MM.1S (cell line): ENCODE data around the gene GGA2.
"Not testable (repeated sequence)": the region's sequence is repeated elsewhere in the genome, so short reads cannot be mapped to it uniquely, and the experiment has no call there.

ENCODE experiments used
- DNase-seq: peaks from one replicate; pipeline ENCODE4 v3.0.0-alpha.2; 2015
- H2AFZ ChIP-seq: fragments of 300-600 bp; sonication (generic); 2 replicates; pipeline ENCODE4 v1.6.0; 2016; ENCODE audit warnings: antibody characterized with exemption, low read length
- H3F3A ChIP-seq: fragments of 300-600 bp; sonication (generic); 2 replicates; pipeline ENCODE4 v1.6.1; 2016; ENCODE audit warnings: mild to moderate bottlenecking, antibody characterized with exemption, low read length, moderate library complexity, mixed read lengths; ENCODE audit not compliant: insufficient read depth
- H3K27ac ChIP-seq: fragments of 300-600 bp; sonication (generic); 2 replicates; pipeline ENCODE4 v1.5.1; 2016; ENCODE audit warnings: mild to moderate bottlenecking, low read length
- H3K27me3 ChIP-seq: fragments of 300-600 bp; sonication (generic); replicated peaks from 2 replicates; pipeline ENCODE4 v1.6.0; 2016; ENCODE audit warnings: low read length; ENCODE audit not compliant: insufficient read depth
- H3K36me3 ChIP-seq: fragments of 300-600 bp; sonication (generic); replicated peaks from 2 replicates; pipeline ENCODE4 v1.6.1; 2016; ENCODE audit warnings: mild to moderate bottlenecking, low read length, mixed read lengths; ENCODE audit not compliant: insufficient read depth
- H3K4me1 ChIP-seq: fragments of 300-600 bp; sonication (generic); 2 replicates; pipeline ENCODE4 v1.6.1; 2016; ENCODE audit warnings: low read length, mixed read lengths
- H3K4me2 ChIP-seq: fragments of 300-600 bp; sonication (generic); 2 replicates; pipeline ENCODE4 v1.6.0; 2016; ENCODE audit warnings: low read depth, low read length
- H3K4me3 ChIP-seq: fragments of 300-600 bp; sonication (generic); 2 replicates; pipeline ENCODE4 v1.5.1; 2016; ENCODE audit warnings: low read length, mixed read lengths
- H3K79me2 ChIP-seq: fragments of 300-600 bp; sonication (generic); 2 replicates; pipeline ENCODE4 v1.6.1; 2016; ENCODE audit warnings: mixed run types, low read length, mixed read lengths
- H3K9ac ChIP-seq: fragments of 300-600 bp; sonication (generic); 2 replicates; pipeline ENCODE4 v1.6.1; 2016; ENCODE audit warnings: low read length, mixed read lengths
- H3K9me2 ChIP-seq: fragments of 300-600 bp; sonication (generic); replicated peaks from 2 replicates; pipeline ENCODE4 v1.6.1; 2016; ENCODE audit warnings: mild to moderate bottlenecking, low read length, mixed read lengths; ENCODE audit not compliant: insufficient read depth
- H3K9me3 ChIP-seq: fragments of 300-600 bp; sonication (generic); replicated peaks from 2 replicates; pipeline ENCODE4 v1.6.1; 2016; ENCODE audit warnings: mild to moderate bottlenecking, low read length, mixed read lengths; ENCODE audit not compliant: insufficient read depth
- H4K20me1 ChIP-seq: fragments of 300-600 bp; sonication (generic); 2 replicates; pipeline ENCODE4 v1.6.1; 2016; ENCODE audit warnings: mild to moderate bottlenecking, low read length, moderate library complexity, mixed read lengths; ENCODE audit not compliant: insufficient read depth
- EZH2 ChIP-seq: fragments of 300-600 bp; sonication (generic); optimal IDR thresholded peaks from 2 replicates; pipeline ENCODE3; 2017; ENCODE audit warnings: low read depth, mild to moderate bottlenecking, antibody characterized with exemption, low read length, mixed read lengths
- EZH2phosphoT487 ChIP-seq: fragments of 300-600 bp; sonication (generic); IDR thresholded peaks from 2 replicates; pipeline ENCODE4 v1.6.1; 2018; ENCODE audit warnings: antibody characterized with exemption, low read length
- TF ChIP-seq, protein P1 (sequence below): fragments of 300-600 bp; sonication (generic); IDR thresholded peaks from 2 replicates; pipeline ENCODE4 v1.5.1; 2016; ENCODE audit warnings: antibody characterized with exemption, low read length, mixed read lengths

The GGA2 gene

DNA sequence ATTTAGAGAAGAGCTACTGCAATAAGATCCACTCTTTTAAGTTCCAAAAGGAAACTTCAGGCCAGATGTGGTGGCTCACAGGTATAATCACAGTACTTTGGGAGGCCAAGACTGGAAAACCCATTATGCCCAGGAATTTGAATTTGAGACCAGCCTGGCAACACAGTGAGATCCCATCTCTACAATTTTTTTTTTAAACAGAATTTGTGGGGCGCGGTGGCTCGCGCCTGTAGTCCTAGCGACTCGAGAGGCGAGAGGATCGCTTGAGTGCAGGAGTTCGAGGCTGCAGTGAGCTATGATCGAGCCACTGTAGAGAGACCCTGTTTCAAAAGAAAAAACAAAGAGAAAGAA is 58.1 kb downstream of the GGA2 start:
- H4K20me1 ChIP-seq, result no peaks in the 10 kb centered on the region
- H3K4me2 ChIP-seq, result peak overlapping the region; percentile 86
- no peaks in the 10 kb centered on the region for H3K27me3 ChIP-seq
- H2AFZ ChIP-seq, result peak overlapping the region; percentile 97
- H3K79me2 ChIP-seq, result peaks cover 14% of the 10 kb centered on the region
- H3K4me3 ChIP-seq, result peak overlapping the region; percentile 85
- peaks cover 4% of the 10 kb centered on the region; the same call in 1 of the 2 replicates for H3K4me1 ChIP-seq
- H3K9me3 ChIP-seq, result no peaks in the 10 kb centered on the region
- no peaks in the 10 kb centered on the region for H3F3A ChIP-seq
- peak overlapping the region; percentile 69; the same call in 1 of the 2 replicates for H3K9ac ChIP-seq
- TF ChIP-seq EZH2phosphoT487 (no peak), EZH2 (no peak)
- TF ChIP-seq, protein P1, sequence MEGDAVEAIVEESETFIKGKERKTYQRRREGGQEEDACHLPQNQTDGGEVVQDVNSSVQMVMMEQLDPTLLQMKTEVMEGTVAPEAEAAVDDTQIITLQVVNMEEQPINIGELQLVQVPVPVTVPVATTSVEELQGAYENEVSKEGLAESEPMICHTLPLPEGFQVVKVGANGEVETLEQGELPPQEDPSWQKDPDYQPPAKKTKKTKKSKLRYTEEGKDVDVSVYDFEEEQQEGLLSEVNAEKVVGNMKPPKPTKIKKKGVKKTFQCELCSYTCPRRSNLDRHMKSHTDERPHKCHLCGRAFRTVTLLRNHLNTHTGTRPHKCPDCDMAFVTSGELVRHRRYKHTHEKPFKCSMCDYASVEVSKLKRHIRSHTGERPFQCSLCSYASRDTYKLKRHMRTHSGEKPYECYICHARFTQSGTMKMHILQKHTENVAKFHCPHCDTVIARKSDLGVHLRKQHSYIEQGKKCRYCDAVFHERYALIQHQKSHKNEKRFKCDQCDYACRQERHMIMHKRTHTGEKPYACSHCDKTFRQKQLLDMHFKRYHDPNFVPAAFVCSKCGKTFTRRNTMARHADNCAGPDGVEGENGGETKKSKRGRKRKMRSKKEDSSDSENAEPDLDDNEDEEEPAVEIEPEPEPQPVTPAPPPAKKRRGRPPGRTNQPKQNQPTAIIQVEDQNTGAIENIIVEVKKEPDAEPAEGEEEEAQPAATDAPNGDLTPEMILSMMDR, result no peak
- no peaks in the 10 kb centered on the region for H3K36me3 ChIP-seq
- H3K9me2 ChIP-seq, result no peaks in the 10 kb centered on the region
- H3K27ac ChIP-seq, result no peak overlapping the region
- DNase-seq, result no peak

DNA sequence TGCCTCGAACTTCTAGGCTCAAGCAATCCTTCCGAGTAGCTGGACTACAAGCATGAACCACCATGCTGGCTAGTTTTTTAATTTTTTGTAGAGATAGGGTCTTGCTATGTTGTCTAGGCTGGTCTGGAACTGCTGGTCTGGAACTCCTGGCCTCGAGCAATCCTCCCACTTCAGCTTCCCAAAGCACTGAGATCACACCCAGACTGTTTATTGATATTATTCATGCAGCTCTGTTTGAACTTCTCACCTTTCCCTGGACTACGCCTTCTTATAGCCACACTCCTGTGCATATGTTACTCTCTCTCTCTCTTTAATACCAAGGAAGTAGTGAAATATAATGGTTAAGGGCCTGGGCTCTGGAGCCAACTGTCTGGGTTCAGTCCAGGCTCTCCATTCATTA is 61.9 kb downstream of the GGA2 start:
- Histone ChIP-seq H3K4me3 (no peak overlapping the region), H3F3A (no peaks in the 10 kb centered on the region), H3K9ac (no peak overlapping the region), H3K27ac (no peak overlapping the region), H4K20me1 (no peaks in the 10 kb centered on the region), H3K4me1 (peaks cover 4% of the 10 kb centered on the region; the same call in 1 of the 2 replicates), H3K9me3 (no peaks in the 10 kb centered on the region), H3K36me3 (no peaks in the 10 kb centered on the region), H3K4me2 (no peak overlapping the region), H3K9me2 (no peaks in the 10 kb centered on the region), H2AFZ (no peak overlapping the region), H3K27me3 (no peaks in the 10 kb centered on the region), H3K79me2 (peaks cover 14% of the 10 kb centered on the region)
- TF ChIP-seq EZH2, result no peak
- TF ChIP-seq, protein P1, result no peak
- TF ChIP-seq EZH2phosphoT487, result no peak
- no peak for DNase-seq

DNA sequence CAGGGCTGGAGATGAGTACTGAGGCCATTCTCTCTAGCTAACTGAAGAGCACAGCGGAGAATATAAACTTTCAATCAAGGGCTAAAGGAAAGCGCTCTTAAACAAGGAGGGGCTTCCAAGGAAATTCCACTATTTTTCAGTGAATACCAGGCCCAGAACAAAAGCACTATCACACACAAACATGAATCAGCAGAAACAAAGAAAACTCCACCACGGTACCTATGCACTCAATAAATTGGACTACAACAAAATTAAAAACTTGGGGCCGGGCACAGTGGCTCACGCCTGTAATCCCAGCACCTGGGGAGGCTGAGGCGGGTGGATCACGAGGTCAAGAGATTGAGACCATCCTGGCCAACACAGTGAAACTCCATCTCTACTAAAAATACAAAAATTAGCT is 72.8 kb downstream of the GGA2 start:
- H3K4me3 ChIP-seq, H3K4me2 ChIP-seq, H3K27me3 ChIP-seq, H4K20me1 ChIP-seq, H3K79me2 ChIP-seq, H3K36me3 ChIP-seq, H2AFZ ChIP-seq, H3K9ac ChIP-seq, H3F3A ChIP-seq, H3K27ac ChIP-seq, H3K9me2 ChIP-seq, DNase-seq, H3K9me3 ChIP-seq: not testable (repeated sequence)
- peaks cover 21% of the 10 kb centered on the region for H3K4me1 ChIP-seq

DNA sequence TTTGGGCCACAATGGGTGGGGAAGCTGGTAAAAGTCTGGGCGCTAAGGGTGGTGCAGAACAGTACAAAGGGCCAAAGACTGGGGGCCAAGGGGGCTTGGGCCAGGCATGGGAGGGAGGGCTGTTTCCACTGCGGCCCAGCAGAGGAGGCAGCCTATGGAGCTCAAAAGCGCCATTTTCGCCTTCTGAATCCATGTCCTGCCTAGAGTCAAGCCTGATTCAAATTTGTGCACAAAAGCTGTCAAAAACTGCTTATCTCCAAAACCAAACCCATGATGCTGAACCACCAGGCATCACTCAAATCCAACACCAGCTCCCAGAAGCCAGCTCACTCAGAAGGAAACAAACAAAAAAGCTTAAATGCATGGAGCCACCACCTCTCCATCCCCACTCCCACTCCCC is 73.3 kb downstream of the GGA2 start:
- Histone ChIP-seq H3K9ac (no peak overlapping the region), H4K20me1 (no peaks in the 10 kb centered on the region), H3F3A (no peaks in the 10 kb centered on the region), H3K4me2 (no peak overlapping the region), H3K27ac (no peak overlapping the region), H3K4me1 (peaks cover 21% of the 10 kb centered on the region), H3K4me3 (no peak overlapping the region), H2AFZ (no peak overlapping the region), H3K9me2 (no peaks in the 10 kb centered on the region), H3K79me2 (no peaks in the 10 kb centered on the region), H3K27me3 (no peaks in the 10 kb centered on the region), H3K36me3 (no peaks in the 10 kb centered on the region), H3K9me3 (no peaks in the 10 kb centered on the region)
- TF ChIP-seq EZH2 (no peak), EZH2phosphoT487 (no peak)
- TF ChIP-seq, protein P1, result no peak
- DNase-seq, result no peak
